ENCODE data around the gene RASA2. TPM values are rescaled to one million over a fixed set of nuclear protein-coding genes. Genes with fewer than 3 reads are reported as not detected.

The RASA2 gene
- polyA plus RNA-seq, 6 donors from 2014 or later: 23.8 to 61.4 (median 49.6) TPM

GRCh38 chr3:141653847-141654246, 167.0 kb downstream of the RASA2 start:
- Mint-ChIP-seq H3K27me3 (peaks cover 26 to 38% (median 34%) of the 10 kb centered on the region in 3 donors), H3K9me3 (peaks cover 0 to 16% (median 5%) of the 10 kb centered on the region in 7 donors), H3K27ac (no peak overlapping the region), H3K4me3 (peak overlapping the region in 1 of 8 donors; percentile 29), H3K4me1 (no peaks in the 10 kb centered on the region), H3K36me3 (peaks cover 5 to 6% of the 10 kb centered on the region in 2 donors)
- no peak for ATAC-seq (ENCODE audit: low read depth in 2 of 2)
- no peak for DNase-seq

- ATAC-seq (ENCODE audit: low read depth in 2 of 2): no peak
- DNase-seq: no peak
- Mint-ChIP-seq H3K4me3 (no peak overlapping the region), H3K27me3 (peaks cover 38 to 57% (median 53%) of the 10 kb centered on the region in 3 donors), H3K27ac (no peak overlapping the region), H3K36me3 (peaks cover 5 to 6% of the 10 kb centered on the region in 2 donors), H3K4me1 (peaks cover 3 to 11% (median 8%) of the 10 kb centered on the region in 3 donors), H3K9me3 (peaks cover 0 to 16% (median 5%) of the 10 kb centered on the region in 7 donors)
Measured at GRCh38 chr3:141655801-141656200, 169.0 kb downstream of the RASA2 start.

GRCh38 chr3:141656771-141657170, 169.9 kb downstream of the RASA2 start:
- no peak for DNase-seq
- Mint-ChIP-seq H3K4me1 (peaks cover 3 to 11% (median 8%) of the 10 kb centered on the region in 3 donors), H3K36me3 (peaks cover 5 to 6% of the 10 kb centered on the region in 2 donors), H3K4me3 (no peak overlapping the region), H3K27ac (no peak overlapping the region), H3K9me3 (peaks cover 0 to 16% (median 5%) of the 10 kb centered on the region in 7 donors), H3K27me3 (peaks cover 45 to 61% (median 60%) of the 10 kb centered on the region in 3 donors)
- ATAC-seq (ENCODE audit: low read depth in 2 of 2): no peak

- H3K27ac Mint-ChIP-seq: no peak overlapping the region
- ATAC-seq (ENCODE audit: low read depth in 2 of 2) (no peak), DNase-seq (no peak)
- peaks cover 3 to 11% (median 8%) of the 10 kb centered on the region in 3 donors for H3K4me1 Mint-ChIP-seq
- peaks cover 5 to 6% of the 10 kb centered on the region in 2 donors for H3K36me3 Mint-ChIP-seq
- no peak overlapping the region for H3K4me3 Mint-ChIP-seq
- peaks cover 0 to 16% (median 5%) of the 10 kb centered on the region in 7 donors for H3K9me3 Mint-ChIP-seq
- peaks cover 52 to 67% (median 63%) of the 10 kb centered on the region in 3 donors for H3K27me3 Mint-ChIP-seq
Measured at GRCh38 chr3:141657516-141657915, 170.7 kb downstream of the RASA2 start.

- H3K27me3 Mint-ChIP-seq: peaks cover 68 to 82% (median 78%) of the 10 kb centered on the region in 3 donors
- peaks cover 0 to 19% (median 7%) of the 10 kb centered on the region in 7 donors for H3K9me3 Mint-ChIP-seq
- ATAC-seq (ENCODE audit: low read depth in 2 of 2) (no peak), DNase-seq (no peak)
- H3K4me1 Mint-ChIP-seq: peaks cover 3 to 11% (median 8%) of the 10 kb centered on the region in 3 donors
- H3K4me3 Mint-ChIP-seq: peak overlapping the region in 7 of 8 donors; percentile 44 to 84 (median 63)
- H3K36me3 Mint-ChIP-seq: peaks cover 5 to 6% of the 10 kb centered on the region in 2 donors
- H3K27ac Mint-ChIP-seq: peak overlapping the region in 1 of 6 donors; percentile 74
Measured at GRCh38 chr3:141659821-141660613, 173.2 kb downstream of the RASA2 start.

- Mint-ChIP-seq H3K4me3 (peak overlapping the region in 4 of 8 donors; percentile 22 to 69 (median 46)), H3K36me3 (peaks cover 5 to 6% of the 10 kb centered on the region in 2 donors), H3K9me3 (peaks cover 3 to 19% (median 9%) of the 10 kb centered on the region in 7 donors), H3K4me1 (peaks cover 7 to 11% (median 8%) of the 10 kb centered on the region in 3 donors), H3K27me3 (peaks cover 68 to 82% (median 78%) of the 10 kb centered on the region in 3 donors), H3K27ac (no peak overlapping the region)
- ATAC-seq (ENCODE audit: low read depth in 2 of 2) (no peak), DNase-seq (no peak)
Measured at GRCh38 chr3:141660614-141660947, 173.8 kb downstream of the RASA2 start.

- H3K27me3 Mint-ChIP-seq: peaks cover 64 to 75% (median 73%) of the 10 kb centered on the region in 3 donors
- H3K4me1 Mint-ChIP-seq: peaks cover 7 to 11% (median 8%) of the 10 kb centered on the region in 3 donors
- ATAC-seq (ENCODE audit: low read depth in 2 of 2): no peak
- no peak overlapping the region for H3K4me3 Mint-ChIP-seq
- DNase-seq: no peak
- H3K9me3 Mint-ChIP-seq: peaks cover 3 to 19% (median 9%) of the 10 kb centered on the region in 7 donors
- no peak overlapping the region for H3K27ac Mint-ChIP-seq
- H3K36me3 Mint-ChIP-seq: peaks cover 5 to 6% of the 10 kb centered on the region in 2 donors
Measured at GRCh38 chr3:141661229-141662196, 174.7 kb downstream of the RASA2 start.

- Mint-ChIP-seq H3K36me3 (peaks cover 5 to 6% of the 10 kb centered on the region in 2 donors), H3K4me1 (peaks cover 7 to 11% (median 8%) of the 10 kb centered on the region in 3 donors), H3K27ac (no peak overlapping the region), H3K9me3 (peaks cover 2 to 11% (median 10%) of the 10 kb centered on the region in 7 donors), H3K4me3 (peak overlapping the region in 1 of 8 donors; percentile 66), H3K27me3 (peaks cover 41 to 50% (median 49%) of the 10 kb centered on the region in 3 donors)
- ATAC-seq (ENCODE audit: low read depth in 2 of 2) (no peak), DNase-seq (no peak)
Measured at GRCh38 chr3:141663993-141664392, 177.2 kb downstream of the RASA2 start.

Other genes starting within 250 kb of the RASA2 start
- 10 to 100 TPM; 15.9 to 48.1 (median 35.4) TPM for gene ZBTB38, start 118.5 kb upstream of the RASA2 start, polyA plus RNA-seq (ENCODE audit: low read depth in 6 of 6)